GM19468 (cell line): Measurements from ENCODE around the gene TRAIP.

Source experiments
- ATAC-seq: cut with Tn5 transposase; IDR thresholded peaks from one replicate; pipeline ENCODE4 v1.9.1; 2021; ENCODE audit warnings: mild to moderate bottlenecking, moderate library complexity, moderate number of reproducible peaks; ENCODE audit not compliant: unreplicated experiment; ENCODE audit errors: extremely low read depth

The TRAIP gene

DNA sequence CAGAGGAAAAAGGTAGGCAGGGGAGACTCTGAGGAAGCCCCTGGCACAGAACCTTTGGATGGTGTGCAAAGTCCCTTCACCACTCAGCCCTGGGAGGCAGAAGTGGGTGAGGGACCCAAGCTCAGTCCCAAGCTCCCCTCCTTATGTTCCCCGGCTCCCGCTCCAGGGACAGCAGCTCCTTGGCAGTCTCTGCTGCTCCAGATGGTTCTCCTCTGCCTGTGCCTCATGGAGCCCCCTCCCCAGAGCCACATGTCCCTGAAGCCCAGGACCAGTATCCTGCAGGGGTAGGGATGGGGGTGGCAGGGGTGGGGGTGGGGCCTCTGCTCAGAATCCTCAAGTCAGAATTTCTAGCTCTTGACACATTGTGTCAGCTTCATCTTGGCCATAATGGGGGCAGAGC is 21.4 kb upstream of the TRAIP start:
- ATAC-seq = no peak

DNA sequence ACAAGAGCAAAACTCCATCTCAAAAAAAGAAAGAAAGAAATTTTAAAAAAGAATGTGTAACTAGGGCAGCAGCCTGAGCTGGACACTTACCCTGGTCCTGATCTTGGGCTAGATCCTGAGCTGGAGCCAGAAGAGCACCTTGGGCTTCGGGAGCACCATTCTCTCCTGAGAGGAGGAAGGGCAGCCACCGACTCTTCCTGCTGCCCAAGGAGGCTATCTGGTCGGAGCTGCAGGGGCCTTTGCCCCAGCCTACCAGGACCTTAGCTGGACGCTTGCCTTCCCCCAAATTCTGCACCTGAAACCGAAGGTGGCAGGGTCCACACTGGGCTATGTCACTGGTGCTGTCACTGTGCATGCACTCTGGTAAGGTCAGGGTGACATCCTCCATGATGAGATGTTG is 20.2 kb upstream of the TRAIP start:
- ATAC-seq = no peak

DNA sequence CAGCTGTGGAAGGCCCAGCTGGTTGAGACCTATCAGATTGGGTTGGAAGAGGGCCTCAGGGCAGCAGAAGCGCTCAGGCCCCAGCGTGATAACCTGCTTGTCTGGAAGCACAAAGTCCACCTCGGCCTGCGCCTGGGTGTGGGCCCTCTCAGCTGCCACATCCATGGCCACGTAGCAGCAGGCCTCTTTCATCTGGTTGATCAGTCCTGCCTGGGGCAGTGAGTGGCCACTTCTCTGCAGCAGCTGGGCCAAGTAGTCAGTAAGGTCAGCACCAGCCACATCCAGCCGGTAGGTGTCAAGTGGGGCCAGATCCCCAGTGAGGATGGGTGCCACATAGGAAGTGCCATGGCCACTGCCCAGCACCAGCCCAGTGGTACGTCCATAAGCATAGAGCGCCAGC is 17.3 kb upstream of the TRAIP start:
- no peak for ATAC-seq

DNA sequence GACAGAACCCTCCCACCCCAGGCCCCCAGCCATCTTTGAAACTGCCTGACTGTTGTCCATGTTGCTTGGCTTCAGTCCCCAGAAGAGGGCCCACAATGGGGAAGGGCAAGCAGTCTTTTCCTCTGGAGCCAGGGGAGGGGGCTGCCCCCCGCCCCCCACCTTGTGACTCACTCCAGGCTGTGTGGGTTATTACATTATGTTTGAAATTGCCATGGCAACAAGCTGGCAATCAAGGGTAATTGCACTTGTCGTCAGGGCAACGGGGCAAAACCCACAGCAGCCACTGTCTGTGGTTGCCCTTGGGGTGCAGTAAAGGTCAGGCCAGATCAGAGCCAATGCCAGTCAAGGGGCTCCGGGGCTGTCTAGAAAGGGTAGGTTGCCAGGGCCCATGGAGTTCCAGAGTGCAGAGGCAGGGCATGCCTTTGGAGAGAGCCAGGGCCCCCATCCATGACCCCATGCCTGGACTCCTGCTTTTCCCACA is 16.5 kb upstream of the TRAIP start:
- ATAC-seq = no peak

DNA sequence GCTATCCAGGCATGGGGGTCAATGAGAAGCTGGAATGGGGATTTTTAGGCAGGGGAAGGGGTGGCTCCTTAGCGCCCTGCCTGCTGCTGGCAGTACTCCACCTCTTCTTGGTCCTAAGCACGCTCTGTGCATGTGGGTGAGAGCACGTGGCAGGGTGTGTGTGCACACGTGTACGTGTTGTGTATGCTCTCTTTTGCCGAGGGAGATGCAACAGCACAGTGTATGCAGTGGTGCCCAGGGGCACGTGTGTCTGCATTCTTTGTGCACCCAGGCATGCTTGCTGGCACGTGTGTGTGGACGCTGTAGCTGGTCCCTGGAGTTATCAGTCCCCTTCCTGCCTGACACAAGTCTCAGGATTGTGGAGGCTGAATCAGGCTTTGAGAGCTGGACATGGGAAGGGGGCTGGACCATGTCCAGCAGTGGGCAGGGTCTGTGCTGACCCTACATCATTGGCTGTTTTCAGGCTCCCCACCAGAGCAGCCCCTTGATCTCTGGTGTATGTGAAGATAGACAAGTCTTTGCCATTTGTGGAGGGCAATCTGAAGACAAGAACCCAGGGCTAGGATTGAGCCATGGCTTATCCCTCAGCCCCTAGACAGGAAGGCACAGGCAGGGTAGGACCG is 15.3 kb upstream of the TRAIP start:
- ATAC-seq = no peak

DNA sequence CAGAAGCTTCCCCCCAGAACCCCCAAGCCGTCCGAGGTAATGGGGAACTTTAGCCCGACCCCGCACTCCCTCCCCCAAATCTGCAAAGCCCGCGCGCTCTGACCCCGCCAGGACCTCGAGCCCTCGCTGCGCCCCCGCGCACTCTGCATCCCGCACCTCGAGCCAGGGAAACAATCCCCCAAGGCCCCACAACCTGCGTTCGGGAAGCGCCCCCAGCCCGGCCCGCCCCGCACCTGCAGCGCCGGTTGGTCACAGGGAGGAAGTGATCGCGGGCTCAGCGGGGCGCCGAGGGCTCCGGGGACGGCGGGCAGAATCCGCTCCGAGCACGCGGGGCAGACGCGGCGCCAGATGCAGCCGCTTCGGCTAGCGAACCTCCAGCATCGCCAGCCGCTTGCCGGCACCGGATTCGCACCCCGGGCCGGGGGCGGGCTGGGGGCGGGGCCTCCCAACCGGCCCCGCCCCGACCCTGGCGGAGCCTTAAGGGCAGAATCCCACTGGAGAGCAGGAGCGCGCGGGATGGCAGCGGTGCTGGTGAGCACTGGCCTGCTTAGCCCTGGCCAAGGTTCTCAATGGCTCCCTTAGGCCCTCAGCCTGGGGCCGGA is 13.3 kb upstream of the TRAIP start, which contains the start of gene CAMKV:
Gene CAMKV, minus strand, starts transcription at position 382 of the 602 bp plus-strand sequence. CDS start 7,518 bp downstream, outside the sequence.
- ATAC-seq = no peak

DNA sequence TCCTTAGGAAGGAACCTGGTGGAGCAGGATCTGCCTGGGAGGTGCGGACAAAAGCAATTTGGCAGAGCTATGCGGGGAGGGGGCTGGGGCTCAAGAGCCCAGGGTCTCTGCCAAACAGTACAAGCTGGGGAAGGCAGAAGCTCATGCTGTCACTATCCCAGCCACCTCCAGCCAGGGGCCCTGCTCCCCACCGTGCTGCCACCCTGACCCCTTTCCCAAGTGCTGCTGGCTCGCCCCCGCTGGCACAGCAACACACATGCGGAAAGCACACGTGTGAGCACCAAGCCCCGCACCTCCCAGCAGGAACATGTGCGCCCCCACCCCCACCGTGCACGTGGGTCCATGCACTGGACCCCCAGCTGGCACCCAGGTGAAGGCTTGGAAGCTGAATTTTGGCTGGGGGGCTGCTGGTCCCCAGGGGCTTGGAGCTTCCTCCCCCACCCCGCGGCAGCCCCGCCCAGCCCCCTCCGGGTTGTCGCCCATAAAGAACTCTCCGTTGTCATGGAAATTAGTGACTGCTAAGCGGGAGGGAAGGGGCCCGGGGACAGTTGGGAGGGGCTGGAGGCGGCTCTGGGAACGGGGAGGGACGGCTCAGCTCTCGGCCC is 12.6 kb upstream of the TRAIP start:
- ATAC-seq = no peak

DNA sequence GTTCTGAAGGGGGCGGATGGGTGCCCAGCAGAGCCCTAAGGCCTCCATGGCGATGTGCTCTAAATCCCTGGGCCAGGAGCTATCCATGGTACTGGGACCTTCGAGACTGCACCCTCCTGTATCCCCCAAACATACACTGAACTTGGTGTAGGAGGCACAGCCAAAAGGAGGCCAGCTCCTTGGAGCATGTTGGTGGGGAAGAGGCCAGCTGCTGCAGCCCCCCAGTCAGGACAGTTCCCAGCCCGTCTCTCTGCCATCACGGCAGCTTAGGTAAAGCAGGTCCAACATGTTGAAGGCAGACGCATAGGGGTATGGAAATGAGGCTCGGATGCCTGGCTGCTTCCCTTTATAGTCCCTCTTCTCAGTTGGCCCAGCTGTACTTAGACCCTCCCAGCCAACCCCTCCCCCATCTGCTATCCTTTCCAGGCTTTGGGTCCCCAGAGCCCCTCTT is 11.5 kb upstream of the TRAIP start:
- ATAC-seq = no peak

DNA sequence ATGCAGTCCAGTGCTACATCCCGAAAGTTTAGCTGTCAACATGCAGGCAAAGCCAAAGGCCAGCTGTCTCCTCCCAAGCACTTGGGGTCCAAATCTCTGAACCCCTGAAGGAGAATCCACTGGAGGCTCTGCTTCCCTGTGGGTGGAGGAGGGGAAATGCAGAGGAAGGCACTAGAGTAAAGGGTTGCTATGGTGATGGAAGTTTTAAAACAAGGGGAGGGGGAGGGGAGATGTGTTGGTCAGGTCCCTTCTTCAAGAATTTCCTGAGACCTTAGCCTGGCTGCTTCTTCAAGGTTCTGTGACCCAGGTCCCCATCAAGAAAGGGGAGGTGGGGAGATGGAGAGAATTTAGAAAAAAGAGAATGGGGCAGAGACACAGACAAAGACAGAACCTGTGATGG is 11.0 kb upstream of the TRAIP start:
- no peak for ATAC-seq

DNA sequence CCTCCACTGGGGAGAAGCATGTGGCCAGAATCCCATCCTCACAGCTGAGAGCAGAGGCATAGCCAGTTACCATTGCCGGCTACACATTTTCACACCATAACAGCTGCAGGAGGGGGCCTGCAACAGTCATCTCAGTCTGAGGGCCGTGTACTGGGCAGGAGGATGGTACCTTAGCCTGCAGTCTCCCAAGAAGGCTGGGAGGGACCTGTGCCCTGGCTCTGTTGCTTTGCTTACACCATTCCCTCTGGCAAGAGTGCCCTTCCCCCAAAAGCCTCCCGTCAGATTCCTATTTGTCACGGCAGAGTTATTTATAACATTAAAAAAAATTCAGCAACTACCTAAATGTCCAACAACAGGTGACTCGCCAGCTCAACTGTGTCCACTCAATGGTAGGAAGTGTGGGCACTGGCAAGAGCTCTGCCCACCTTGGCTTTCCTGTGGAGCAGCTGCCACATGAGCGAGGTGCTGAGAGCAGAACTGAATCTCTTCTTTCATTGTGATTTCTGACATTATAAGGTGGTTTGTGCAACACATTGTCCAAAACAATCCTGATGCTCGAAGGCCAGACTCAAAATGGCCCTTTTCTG is 8.9 kb upstream of the TRAIP start:
- no peak for ATAC-seq

DNA sequence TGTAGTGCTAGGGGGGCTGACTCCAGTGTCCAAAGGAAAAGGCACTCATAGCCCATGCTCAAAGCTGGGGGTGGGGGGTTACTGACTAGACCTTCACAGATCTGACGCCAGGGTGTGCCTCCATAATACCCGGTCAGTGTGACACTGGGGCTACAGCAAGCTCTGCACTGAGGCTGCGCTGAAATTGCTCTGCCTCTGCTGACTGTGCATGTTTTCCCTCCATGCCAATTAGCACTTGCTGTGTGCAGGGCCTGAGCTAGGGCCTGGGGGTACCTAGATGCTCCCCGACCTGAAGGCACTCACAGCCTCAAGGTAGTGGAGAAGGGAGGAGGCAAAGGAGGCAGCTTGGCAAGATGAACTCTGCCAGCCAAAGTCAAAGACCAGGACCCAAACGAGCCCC is 8.1 kb upstream of the TRAIP start:
- ATAC-seq = no peak

DNA sequence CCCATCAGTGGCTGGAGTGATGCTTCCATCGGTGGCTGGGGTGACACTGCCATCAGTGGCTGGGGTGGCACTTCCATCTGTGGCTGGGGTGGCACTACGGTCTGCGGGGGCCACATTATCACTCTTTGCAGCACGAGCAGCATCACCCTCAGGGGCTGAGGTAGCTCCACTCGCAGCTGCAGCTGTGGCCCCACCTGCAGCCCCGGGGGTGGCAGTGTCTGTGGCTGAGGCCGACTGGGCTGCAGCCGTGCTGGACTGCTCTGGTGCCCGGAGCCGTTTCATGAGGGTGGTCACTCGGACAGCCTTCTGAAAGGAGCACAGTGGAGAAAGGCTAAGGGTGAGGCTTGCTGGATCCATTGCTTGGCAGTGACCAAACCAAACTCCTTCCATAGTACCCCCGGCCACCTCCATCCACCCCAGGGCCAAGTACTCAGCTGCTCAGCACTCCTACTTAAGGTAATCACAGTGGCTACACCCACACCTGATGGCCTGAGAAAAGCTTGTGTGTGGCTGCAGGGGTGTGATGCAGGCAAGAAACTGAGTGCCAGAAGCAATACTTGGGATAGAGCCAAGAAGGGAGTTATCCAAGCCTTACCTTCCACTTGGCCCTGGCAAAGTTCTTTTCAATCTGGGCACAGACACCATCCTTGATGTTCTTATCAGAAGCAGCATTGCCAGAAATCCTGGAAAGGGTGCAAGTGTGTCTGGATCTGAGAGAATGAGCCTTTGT is 3.4 kb upstream of the TRAIP start:
- no peak for ATAC-seq

DNA sequence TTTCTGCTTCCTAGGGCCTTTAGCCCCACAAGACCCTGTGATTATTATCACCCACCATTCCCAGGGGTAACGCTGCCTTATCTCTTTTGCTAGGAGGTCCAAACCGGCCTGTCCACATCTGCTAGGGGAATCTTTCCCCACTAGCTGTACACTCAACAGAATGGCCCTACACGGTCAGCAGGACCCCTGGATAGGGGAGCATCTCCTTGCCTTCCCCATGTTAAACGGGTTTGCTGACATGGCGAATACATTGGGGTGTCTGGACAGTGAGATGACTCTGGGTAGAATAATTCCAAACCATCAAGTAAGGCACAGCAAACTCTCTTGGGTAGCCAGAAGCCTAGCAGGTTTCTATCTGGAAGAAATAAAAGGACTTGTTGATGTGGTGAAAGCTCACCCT is 702 bp downstream of the TRAIP start:
- no peak for ATAC-seq

DNA sequence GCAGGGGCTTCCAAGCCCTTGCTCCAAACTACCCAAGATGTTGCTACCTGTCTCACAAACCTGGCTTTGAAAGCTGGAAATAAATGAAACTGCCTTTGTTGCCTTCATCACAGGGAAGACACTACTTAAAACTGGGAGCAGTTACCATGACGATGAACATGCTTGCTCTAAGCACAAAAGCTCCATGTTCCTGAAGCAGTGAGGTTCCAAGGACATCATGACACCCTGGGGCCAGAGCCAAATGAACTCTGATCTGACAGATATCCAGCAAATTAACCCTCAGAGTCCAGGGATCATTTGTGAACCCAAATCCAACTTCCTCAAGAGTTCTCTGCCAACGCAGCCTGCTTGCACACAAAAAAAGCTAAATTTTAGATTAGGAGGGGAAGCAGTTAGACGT is 10.7 kb downstream of the TRAIP start:
- no peak for ATAC-seq

DNA sequence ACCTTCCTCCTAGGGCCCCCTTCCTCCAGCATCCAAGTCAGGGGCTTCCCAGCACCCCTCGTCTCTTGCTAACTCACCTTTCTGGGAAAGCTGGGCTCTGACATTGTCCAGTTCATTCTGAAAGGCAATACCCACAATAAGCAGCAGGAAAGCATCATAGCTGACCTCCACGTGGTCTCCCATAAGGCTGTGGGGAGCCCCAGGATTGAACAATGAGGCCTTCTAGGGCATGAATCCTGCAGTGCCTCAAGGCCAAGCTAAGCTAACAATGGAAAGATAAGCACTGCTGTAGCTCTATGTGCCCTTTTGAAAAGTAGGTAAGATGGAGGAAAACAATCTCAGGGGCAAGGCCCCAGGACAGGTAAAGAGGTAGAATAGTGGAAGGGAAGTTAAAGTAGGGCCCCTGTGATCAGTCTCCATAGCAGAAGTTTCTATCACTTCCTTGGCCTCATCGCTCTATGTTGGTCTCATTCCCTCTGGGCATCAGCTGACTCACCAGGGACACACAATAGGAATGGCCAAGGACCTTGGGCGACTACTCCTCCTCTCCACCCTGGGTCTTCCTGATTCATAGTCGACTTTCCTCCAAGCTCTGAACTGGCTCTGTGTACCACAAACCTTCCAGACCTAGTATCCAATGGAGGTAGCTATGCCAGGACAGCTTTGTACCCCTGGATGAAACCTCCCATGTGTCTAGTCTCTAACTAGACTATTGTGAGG is 11.7 kb downstream of the TRAIP start:
- ATAC-seq = no peak

DNA sequence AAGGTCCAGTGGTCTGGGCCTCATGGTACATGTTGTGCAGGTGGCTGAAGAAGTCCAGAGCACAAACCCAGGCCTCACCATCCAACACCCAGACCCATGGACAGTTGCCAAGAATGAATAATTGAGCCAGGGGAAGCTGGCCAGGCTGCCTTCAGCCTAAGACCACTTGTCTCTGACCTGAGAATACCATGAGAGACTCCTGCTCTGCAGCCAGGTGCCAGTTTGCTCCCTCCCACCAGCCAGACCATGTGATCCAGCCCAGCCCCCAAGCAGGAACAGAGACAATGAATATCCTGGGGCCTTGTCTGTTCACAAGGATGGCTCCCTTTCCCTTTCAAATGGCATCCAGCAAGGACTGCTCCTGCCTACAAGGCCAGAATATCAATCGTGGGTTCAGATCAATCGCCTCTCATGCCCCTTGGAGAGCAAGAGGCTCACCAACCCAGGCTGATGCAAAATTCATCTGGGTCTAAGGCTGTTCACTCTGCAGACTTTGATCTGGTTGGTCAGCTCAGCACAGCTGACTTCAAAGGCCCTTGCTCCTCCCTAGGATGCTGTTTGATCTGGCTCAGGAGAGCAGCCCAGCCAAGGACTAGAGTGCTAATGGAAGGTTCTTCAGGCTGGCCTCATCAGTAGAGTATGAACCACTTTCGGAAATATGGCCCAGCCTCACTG is 13.4 kb downstream of the TRAIP start:
- no peak for ATAC-seq

DNA sequence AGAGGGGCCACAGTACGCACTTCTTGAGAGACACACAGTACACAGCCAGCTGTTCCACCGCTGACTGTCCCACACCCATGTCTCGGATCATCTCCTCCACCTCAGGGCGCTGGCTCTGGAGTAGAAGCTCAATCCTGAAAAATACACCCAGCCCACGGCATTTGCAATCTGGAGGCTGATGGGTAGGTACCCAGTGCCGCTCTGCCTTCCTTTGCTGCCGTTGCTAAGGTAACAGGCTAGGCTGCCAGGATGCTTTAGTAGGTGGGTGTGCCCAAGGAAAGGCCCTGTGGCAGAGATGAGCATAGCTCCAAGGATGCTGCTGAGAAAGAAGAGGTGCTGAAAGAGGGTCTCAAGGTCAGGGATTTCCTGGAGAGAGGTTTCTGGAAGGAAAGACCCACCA is 14.6 kb downstream of the TRAIP start:
- ATAC-seq = no peak

DNA sequence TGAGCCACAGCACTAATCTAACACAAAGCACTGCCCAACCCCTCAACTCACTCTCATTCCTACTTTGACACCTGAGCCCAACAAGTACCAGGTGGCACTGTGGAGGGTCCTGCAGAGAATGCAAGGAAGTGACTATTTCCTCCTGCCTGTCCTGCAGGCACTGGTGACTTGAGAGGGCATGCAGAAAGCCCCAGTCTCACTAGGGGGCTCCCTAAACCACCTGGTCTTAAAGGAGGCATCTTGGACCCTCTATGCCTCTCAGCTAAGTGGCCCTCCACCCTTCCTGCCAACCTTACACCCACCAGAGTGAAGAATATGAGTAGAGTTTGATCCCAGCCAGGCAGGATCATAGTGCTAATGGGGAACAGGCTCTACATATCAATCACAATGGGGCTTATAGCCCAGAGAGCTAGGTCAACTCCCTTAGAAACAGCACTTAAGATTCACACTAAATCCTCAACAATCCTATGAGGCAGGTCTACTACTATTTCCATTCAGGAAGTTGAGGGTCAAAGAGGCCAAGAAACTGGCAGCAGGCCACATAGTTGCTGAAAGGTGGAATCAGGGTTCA is 15.2 kb downstream of the TRAIP start:
- ATAC-seq = no peak

DNA sequence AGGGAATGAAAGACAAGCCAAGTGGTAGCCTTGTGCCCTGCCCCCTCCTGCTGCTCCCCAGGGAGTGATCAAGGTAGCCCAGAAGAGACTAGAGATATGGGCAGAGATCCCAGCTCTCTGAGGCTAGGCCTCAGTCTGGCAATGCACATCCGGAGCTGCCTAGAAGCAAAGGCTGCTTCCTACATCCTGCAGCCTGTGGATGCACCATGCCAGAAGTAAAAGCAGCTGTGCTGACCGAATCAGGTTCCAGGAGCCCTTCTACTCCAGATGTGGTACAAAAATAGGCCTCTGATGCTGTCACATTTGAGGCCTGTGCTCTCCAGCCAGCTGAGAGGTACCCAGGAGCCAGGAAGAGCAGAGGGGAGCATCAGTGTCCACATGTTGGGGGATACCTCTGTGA is 16.0 kb downstream of the TRAIP start:
- no peak for ATAC-seq
